WTC11 (cell line): ENCODE data around the gene IRS2. TPM values are rescaled to one million over a fixed set of nuclear protein-coding genes. Genes with fewer than 3 reads are reported as not detected.

Experiments
- ATAC-seq: fragments of 200-7000 bp; cut with Tn5 transposase; 2 replicates; pipeline ENCODE4 v1.10.0; 2021; ENCODE audit warnings: mild to moderate bottlenecking, moderate library complexity
- CTCF ChIA-PET: fragments of 300-600 bp; sonication (Branson Sonifier 250); formaldehyde crosslinking; loops from one replicate; lab custom pipeline; 2021; ENCODE audit warnings: antibody characterized with exemption; lab: Charles Lee
- POLR2A ChIA-PET: fragments of 350-600 bp; sonication (Branson Sonifier 250); formaldehyde crosslinking; loops from one replicate; lab custom pipeline; 2021; ENCODE audit warnings: antibody characterized with exemption; lab: Charles Lee
- DNase-seq: peaks from one replicate; pipeline ENCODE4 v3.0.0; 2021; ENCODE audit warnings: low spot score
- H3K27ac Mint-ChIP-seq: 2 replicates; pipeline ENCODE4 v1.8.0; 2021; ENCODE audit warnings: mixed read lengths
- H3K27me3 Mint-ChIP-seq: 2 replicates; pipeline ENCODE4 v1.8.0; 2021; ENCODE audit warnings: low read depth, mild to moderate bottlenecking, moderate library complexity, mixed read lengths
- H3K36me3 Mint-ChIP-seq: 2 replicates; pipeline ENCODE4 v1.8.0; 2021; ENCODE audit warnings: mixed read lengths
- H3K4me1 Mint-ChIP-seq: 2 replicates; pipeline ENCODE4 v1.8.0; 2022; ENCODE audit warnings: mixed read lengths
- H3K4me3 Mint-ChIP-seq: 2 replicates; pipeline ENCODE4 v1.8.0; 2021; ENCODE audit warnings: mild to moderate bottlenecking, moderate library complexity, mixed read lengths
- H3K9me3 Mint-ChIP-seq: 2 replicates; pipeline ENCODE4 v1.8.0; 2021; ENCODE audit warnings: mixed read lengths
- EMX1 ChIP-seq: fragments of 250-450 bp; sonication (Bioruptor Pico); IDR thresholded peaks from 2 replicates; pipeline ENCODE4 v1.8.0; 2021; ENCODE audit warnings: mild to moderate bottlenecking
- FOXK1 ChIP-seq: sonication (generic); formaldehyde crosslinking; IDR thresholded peaks from 2 replicates; pipeline ENCODE4 v1.8.0; 2022; ENCODE audit warnings: mild to moderate bottlenecking, moderate library complexity, missing genetic modification reagents
- FOXP1 ChIP-seq: sonication (generic); formaldehyde crosslinking; IDR thresholded peaks from 2 replicates; pipeline ENCODE4 v1.8.0; 2022; ENCODE audit warnings: missing genetic modification reagents, mild to moderate bottlenecking, moderate library complexity, borderline replicate concordance
- HMGA2 ChIP-seq: fragments of 250-450 bp; sonication (Bioruptor Pico); IDR thresholded peaks from 2 replicates; pipeline ENCODE4 v1.4.0; 2021; ENCODE audit warnings: mild to moderate bottlenecking, moderate library complexity
- NFATC4 ChIP-seq: fragments of 250-450 bp; sonication (Bioruptor Pico); IDR thresholded peaks from 2 replicates; pipeline ENCODE4 v1.9.0; 2021; ENCODE audit warnings: mild to moderate bottlenecking
- NFE2L1 ChIP-seq: sonication (generic); formaldehyde crosslinking; IDR thresholded peaks from 2 replicates; pipeline ENCODE4 v1.8.1; 2023; ENCODE audit warnings: missing genetic modification reagents
- OVOL2 ChIP-seq: fragments of 250-450 bp; sonication (Bioruptor Pico); IDR thresholded peaks from 2 replicates; pipeline ENCODE4 v1.9.0; 2021; ENCODE audit warnings: mild to moderate bottlenecking, borderline replicate concordance
- SOX15 ChIP-seq: fragments of 250-450 bp; sonication (Bioruptor Pico); IDR thresholded peaks from 2 replicates; pipeline ENCODE4 v1.9.0; 2021; ENCODE audit warnings: mild to moderate bottlenecking
- ZBTB21 ChIP-seq: sonication (generic); formaldehyde crosslinking; IDR thresholded peaks from 2 replicates; pipeline ENCODE4 v1.8.1; 2023; ENCODE audit warnings: mild to moderate bottlenecking, missing genetic modification reagents, borderline replicate concordance
- ZNF219 ChIP-seq: sonication (generic); formaldehyde crosslinking; IDR thresholded peaks from 2 replicates; pipeline ENCODE4 v1.8.0; 2023; ENCODE audit warnings: missing genetic modification reagents, mild to moderate bottlenecking, borderline replicate concordance
- ZNF232 ChIP-seq: sonication (generic); formaldehyde crosslinking; IDR thresholded peaks from 2 replicates; pipeline ENCODE4 v1.8.0; 2022; ENCODE audit warnings: mild to moderate bottlenecking, missing genetic modification reagents
- ZNF396 ChIP-seq: fragments of 250-450 bp; sonication (Bioruptor Pico); IDR thresholded peaks from 2 replicates; pipeline ENCODE4 v1.8.0; 2021; ENCODE audit warnings: mild to moderate bottlenecking, moderate library complexity, borderline replicate concordance
- ZNF416 ChIP-seq: fragments of 250-450 bp; sonication (Bioruptor Pico); IDR thresholded peaks from 2 replicates; pipeline ENCODE4 v1.9.0; 2021; ENCODE audit warnings: mild to moderate bottlenecking, inconsistent platforms
- ZNF423 ChIP-seq: fragments of 250-450 bp; sonication (Bioruptor Pico); IDR thresholded peaks from 2 replicates; pipeline ENCODE4 v2.1.2; 2022; ENCODE audit warnings: mild to moderate bottlenecking, moderate library complexity
- ZNF671 ChIP-seq: fragments of 250-450 bp; sonication (Bioruptor Pico); IDR thresholded peaks from 2 replicates; pipeline ENCODE4 v1.8.0; 2021; ENCODE audit warnings: mild to moderate bottlenecking
- total RNA-seq: library from RNA; stranded (reverse); gene quantifications from 3 replicates; pipeline ENCODE4 v1.2.3, GENCODE V29; 2021
- TF ChIP-seq, protein P1 (sequence below): sonication (generic); formaldehyde crosslinking; IDR thresholded peaks from 2 replicates; pipeline ENCODE4 v1.8.1; 2022; ENCODE audit warnings: mild to moderate bottlenecking, moderate library complexity, missing genetic modification reagents
- TF ChIP-seq, protein P2 (sequence below): sonication (generic); formaldehyde crosslinking; IDR thresholded peaks from 2 replicates; pipeline ENCODE4 v1.8.0; 2022; ENCODE audit warnings: mild to moderate bottlenecking, missing genetic modification reagents
- TF ChIP-seq, protein P3 (sequence below): sonication (generic); formaldehyde crosslinking; IDR thresholded peaks from 2 replicates; pipeline ENCODE4 v1.8.1; 2022; ENCODE audit warnings: mild to moderate bottlenecking, missing genetic modification reagents, moderate library complexity, borderline replicate concordance
- TF ChIP-seq, protein P4 (sequence below): sonication (generic); formaldehyde crosslinking; IDR thresholded peaks from 2 replicates; pipeline ENCODE4 v1.8.1; 2023; ENCODE audit warnings: mild to moderate bottlenecking, missing genetic modification reagents
- TF ChIP-seq, protein P5 (sequence below): sonication (generic); formaldehyde crosslinking; IDR thresholded peaks from 2 replicates; pipeline ENCODE4 v1.8.1; 2023; ENCODE audit warnings: mild to moderate bottlenecking, missing genetic modification reagents

Gene IRS2
- total RNA-seq, 1 experiment from 2014 or later: 20.5 TPM

DNA sequence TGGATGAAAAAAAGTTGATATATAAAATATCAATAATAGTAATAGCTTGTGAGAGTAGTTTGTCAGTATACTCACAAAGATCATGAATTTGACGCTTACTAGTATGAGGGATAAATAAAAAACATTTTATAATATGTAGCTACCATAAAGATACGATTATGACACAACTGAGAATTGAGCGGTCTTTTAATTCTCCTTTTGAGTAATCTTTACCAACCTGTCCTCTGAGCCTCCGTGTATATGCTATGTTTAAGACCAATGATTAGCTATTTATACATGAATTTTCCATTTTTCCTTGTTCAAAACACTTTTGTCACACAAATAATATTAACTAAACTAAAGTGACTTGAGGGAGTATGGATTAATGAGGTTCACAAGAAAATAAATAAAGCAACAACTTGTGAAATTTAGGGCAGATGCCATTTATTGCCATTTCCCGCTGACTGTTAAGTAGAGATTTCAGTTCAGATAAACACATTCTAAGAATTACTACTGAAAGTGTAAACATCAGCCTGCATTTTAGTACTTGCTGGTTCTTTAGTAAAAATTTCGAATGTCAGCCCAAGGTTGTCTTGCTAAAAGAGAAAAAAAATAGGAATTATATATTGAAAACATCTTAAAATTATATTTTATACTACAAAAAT, 6.2 kb upstream of the IRS2 start:
- H3K4me3 Mint-ChIP-seq: no peak overlapping the region
- DNase-seq: no peak
- ChIA-PET CTCF (no interaction called here), POLR2A (no interaction called here)
- no peaks in the 10 kb centered on the region for H3K9me3 Mint-ChIP-seq
- no peaks in the 10 kb centered on the region for H3K36me3 Mint-ChIP-seq
- TF ChIP-seq ZNF219: no peak
- TF ChIP-seq, protein P1, sequence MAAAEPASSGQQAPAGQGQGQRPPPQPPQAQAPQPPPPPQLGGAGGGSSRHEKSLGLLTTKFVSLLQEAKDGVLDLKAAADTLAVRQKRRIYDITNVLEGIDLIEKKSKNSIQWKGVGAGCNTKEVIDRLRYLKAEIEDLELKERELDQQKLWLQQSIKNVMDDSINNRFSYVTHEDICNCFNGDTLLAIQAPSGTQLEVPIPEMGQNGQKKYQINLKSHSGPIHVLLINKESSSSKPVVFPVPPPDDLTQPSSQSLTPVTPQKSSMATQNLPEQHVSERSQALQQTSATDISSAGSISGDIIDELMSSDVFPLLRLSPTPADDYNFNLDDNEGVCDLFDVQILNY (CRISPR knock-in tag): no peak
- no peak for TF ChIP-seq ZNF232 (CRISPR knock-in tag)
- TF ChIP-seq, protein P2, sequence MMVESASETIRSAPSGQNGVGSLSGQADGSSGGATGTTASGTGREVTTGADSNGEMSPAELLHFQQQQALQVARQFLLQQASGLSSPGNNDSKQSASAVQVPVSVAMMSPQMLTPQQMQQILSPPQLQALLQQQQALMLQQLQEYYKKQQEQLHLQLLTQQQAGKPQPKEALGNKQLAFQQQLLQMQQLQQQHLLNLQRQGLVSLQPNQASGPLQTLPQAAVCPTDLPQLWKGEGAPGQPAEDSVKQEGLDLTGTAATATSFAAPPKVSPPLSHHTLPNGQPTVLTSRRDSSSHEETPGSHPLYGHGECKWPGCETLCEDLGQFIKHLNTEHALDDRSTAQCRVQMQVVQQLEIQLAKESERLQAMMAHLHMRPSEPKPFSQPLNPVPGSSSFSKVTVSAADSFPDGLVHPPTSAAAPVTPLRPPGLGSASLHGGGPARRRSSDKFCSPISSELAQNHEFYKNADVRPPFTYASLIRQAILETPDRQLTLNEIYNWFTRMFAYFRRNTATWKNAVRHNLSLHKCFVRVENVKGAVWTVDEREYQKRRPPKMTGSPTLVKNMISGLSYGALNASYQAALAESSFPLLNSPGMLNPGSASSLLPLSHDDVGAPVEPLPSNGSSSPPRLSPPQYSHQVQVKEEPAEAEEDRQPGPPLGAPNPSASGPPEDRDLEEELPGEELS (CRISPR knock-in tag): no peak
- TF ChIP-seq ZNF423: no peak
- TF ChIP-seq FOXK1 (CRISPR knock-in tag): no peak
- TF ChIP-seq FOXP1 (CRISPR knock-in tag): no peak
- TF ChIP-seq, protein P3, sequence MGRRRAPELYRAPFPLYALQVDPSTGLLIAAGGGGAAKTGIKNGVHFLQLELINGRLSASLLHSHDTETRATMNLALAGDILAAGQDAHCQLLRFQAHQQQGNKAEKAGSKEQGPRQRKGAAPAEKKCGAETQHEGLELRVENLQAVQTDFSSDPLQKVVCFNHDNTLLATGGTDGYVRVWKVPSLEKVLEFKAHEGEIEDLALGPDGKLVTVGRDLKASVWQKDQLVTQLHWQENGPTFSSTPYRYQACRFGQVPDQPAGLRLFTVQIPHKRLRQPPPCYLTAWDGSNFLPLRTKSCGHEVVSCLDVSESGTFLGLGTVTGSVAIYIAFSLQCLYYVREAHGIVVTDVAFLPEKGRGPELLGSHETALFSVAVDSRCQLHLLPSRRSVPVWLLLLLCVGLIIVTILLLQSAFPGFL (CRISPR knock-in tag): no peak
- no peak for TF ChIP-seq HMGA2 (CRISPR knock-in tag)
- TF ChIP-seq, protein P4, sequence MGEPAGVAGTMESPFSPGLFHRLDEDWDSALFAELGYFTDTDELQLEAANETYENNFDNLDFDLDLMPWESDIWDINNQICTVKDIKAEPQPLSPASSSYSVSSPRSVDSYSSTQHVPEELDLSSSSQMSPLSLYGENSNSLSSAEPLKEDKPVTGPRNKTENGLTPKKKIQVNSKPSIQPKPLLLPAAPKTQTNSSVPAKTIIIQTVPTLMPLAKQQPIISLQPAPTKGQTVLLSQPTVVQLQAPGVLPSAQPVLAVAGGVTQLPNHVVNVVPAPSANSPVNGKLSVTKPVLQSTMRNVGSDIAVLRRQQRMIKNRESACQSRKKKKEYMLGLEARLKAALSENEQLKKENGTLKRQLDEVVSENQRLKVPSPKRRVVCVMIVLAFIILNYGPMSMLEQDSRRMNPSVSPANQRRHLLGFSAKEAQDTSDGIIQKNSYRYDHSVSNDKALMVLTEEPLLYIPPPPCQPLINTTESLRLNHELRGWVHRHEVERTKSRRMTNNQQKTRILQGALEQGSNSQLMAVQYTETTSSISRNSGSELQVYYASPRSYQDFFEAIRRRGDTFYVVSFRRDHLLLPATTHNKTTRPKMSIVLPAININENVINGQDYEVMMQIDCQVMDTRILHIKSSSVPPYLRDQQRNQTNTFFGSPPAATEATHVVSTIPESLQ: no peak
- TF ChIP-seq ZNF396: no peak
- no peak for TF ChIP-seq SOX15 (CRISPR knock-in tag)
- no peak for TF ChIP-seq ZNF671
- TF ChIP-seq EMX1 (CRISPR knock-in tag): no peak
- TF ChIP-seq OVOL2 (CRISPR knock-in tag): no peak
- no peak for TF ChIP-seq ZNF416 (CRISPR knock-in tag)
- TF ChIP-seq, protein P5, sequence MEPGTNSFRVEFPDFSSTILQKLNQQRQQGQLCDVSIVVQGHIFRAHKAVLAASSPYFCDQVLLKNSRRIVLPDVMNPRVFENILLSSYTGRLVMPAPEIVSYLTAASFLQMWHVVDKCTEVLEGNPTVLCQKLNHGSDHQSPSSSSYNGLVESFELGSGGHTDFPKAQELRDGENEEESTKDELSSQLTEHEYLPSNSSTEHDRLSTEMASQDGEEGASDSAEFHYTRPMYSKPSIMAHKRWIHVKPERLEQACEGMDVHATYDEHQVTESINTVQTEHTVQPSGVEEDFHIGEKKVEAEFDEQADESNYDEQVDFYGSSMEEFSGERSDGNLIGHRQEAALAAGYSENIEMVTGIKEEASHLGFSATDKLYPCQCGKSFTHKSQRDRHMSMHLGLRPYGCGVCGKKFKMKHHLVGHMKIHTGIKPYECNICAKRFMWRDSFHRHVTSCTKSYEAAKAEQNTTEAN: no peak
- no peak for TF ChIP-seq NFATC4 (CRISPR knock-in tag)
- TF ChIP-seq NFE2L1 (CRISPR knock-in tag): no peak
- no peak for TF ChIP-seq ZBTB21 (CRISPR knock-in tag)
- no peak overlapping the region for H3K27ac Mint-ChIP-seq
- peaks cover 14% of the 10 kb centered on the region for H3K4me1 Mint-ChIP-seq
- no peak for ATAC-seq
- H3K27me3 Mint-ChIP-seq: no peaks in the 10 kb centered on the region; the same call in 1 of the 2 replicates
